ENCODE results near the gene ELK3.

Gene ELK3

DNA sequence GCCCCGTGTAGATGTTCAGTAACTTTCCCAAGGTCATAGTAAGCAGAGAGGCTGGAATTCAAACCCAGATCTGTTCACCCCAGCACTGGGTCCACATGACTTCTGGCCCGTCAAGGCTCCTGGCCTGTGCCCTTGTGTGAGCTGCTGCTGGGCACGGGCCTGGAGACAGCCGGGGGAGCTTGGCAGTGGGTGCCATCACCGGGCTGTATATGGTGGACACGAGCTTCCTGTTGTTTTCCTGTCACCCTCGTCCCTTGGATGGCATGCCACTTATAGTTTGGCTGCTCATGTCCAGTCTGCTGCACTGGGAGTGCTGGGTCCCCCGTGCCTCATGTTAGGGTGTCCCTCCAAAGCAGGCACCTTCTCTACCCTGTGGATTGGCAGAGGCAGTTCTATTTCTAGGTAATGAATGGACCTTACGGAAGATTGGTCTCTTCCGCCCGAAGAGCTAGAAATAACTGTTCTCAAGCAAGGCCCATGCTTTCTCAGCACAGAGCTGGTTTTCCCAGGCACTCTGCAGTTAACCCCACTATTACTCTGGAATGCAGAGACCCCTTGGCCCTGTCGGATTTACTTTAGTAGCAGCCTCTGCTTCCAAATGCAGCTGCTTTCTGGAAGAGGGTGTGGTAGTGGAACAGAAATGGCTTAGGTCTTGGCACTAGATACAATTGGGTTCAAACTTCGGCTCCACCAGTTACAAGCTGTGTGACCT is 44.3 kb downstream of the ELK3 start:
- Histone ChIP-seq H3K4me3 (no peak overlapping the region), H3K27ac (peak overlapping the region; percentile 43 to 85)
- TF ChIP-seq, protein P1, sequence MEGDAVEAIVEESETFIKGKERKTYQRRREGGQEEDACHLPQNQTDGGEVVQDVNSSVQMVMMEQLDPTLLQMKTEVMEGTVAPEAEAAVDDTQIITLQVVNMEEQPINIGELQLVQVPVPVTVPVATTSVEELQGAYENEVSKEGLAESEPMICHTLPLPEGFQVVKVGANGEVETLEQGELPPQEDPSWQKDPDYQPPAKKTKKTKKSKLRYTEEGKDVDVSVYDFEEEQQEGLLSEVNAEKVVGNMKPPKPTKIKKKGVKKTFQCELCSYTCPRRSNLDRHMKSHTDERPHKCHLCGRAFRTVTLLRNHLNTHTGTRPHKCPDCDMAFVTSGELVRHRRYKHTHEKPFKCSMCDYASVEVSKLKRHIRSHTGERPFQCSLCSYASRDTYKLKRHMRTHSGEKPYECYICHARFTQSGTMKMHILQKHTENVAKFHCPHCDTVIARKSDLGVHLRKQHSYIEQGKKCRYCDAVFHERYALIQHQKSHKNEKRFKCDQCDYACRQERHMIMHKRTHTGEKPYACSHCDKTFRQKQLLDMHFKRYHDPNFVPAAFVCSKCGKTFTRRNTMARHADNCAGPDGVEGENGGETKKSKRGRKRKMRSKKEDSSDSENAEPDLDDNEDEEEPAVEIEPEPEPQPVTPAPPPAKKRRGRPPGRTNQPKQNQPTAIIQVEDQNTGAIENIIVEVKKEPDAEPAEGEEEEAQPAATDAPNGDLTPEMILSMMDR (IDR thresholded peaks at IDR 0.05) = no peak
- no peak for DNase-seq (ENCODE audit: low spot score)

DNA sequence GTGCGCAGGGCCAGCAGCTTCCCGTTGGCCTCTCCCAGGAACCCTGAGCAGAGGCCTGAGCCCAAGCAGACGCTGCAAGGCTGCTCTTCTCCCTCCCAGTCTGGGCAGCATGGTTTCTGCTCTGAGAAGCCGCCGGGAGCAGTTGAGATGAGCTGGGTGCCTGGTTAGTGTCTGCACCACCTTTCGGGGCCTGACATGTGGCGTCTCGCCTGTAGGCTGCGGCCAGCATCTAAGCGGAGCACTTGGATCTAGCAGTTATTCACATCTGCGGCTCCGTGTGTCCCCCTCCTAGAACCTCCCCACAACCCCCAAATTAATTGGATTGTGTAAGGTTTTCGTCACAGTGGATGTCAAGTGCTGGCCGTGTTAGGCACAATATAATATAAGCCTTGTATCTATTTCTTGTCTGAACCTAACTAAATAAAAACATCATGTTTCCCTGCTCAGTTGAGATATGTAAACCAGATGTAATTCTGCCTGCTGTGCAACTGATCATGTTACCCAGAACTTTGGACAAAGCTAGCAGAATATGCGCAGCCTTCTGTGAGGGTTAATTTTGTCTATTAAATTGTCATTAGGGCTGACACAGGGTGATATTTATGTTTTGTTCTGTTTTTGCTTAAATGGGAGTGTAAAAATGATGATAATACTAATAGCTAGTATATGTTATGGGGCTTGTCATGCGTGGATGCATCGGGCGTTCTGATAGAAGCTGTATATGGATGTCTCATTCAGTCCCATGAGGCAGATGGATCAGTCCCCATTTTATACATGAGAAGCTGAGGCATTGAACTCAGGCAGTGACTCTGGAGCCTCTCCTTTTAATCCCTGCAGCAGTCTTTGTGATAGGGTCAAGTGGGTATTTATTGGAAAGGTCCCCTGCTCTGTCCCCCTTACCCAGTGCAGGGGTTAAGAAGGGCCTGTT is 45.8 kb downstream of the ELK3 start:
- no peak for DNase-seq (ENCODE audit: low spot score)

DNA sequence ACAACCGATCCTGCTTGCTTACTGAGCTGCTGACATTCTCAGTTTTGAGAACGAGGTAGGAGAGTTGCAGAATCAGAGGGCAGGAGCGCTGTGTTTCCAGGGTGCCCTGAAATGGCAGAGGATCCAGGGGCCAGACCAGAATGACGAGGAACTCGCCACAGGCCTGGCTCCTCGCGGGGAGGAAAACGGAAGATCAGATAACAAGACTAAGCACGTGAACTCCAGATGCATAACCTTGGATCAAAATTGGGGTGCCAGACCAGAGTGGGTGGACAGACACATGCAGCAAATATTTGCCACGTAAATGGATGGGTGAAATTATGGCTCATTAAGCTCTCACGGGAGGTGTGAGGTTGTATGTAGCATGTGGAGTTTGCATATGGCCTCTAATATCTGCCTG is 46.5 kb downstream of the ELK3 start:
- Histone ChIP-seq H3K27ac (peak overlapping the region in 1 of 2 donors; percentile 39), H3K4me3 (no peak overlapping the region)
- DNase-seq (ENCODE audit: low spot score) = no peak
- TF ChIP-seq, protein P1 (IDR thresholded peaks at IDR 0.05) = no peak

More for the DNA sequence above, 45.8 kb downstream of the ELK3 start:
- TF ChIP-seq, protein P1 (IDR thresholded peaks at IDR 0.05) = no peak
- H3K4me3 ChIP-seq = no peak overlapping the region
- H3K27ac ChIP-seq = peak overlapping the region in 1 of 2 donors; percentile 43

DNA sequence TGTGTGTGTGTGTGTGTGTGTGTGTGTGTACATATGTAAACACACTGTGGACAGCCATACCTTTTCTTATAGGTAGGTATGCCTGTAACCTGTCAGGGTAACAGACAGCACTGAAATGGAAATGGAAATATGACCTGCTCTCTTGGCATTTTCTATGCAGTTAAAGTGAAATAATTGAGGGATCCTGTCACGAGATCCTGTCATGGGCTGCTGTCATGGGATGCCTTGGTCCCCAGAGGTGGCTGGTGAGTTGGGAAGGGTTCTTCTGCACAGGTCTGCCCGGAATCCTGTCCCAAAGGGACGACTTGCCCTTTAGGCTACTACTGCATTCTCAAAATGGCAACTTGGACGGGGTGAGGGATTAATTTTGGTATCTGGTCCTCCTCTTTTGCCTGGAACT is 47.3 kb downstream of the ELK3 start:
- Histone ChIP-seq H3K27ac (peak overlapping the region; percentile 9 to 84), H3K4me3 (peak overlapping the region; percentile 27)
- DNase-seq (ENCODE audit: low spot score) = no peak
- TF ChIP-seq, protein P1 (IDR thresholded peaks at IDR 0.05) = no peak

DNA sequence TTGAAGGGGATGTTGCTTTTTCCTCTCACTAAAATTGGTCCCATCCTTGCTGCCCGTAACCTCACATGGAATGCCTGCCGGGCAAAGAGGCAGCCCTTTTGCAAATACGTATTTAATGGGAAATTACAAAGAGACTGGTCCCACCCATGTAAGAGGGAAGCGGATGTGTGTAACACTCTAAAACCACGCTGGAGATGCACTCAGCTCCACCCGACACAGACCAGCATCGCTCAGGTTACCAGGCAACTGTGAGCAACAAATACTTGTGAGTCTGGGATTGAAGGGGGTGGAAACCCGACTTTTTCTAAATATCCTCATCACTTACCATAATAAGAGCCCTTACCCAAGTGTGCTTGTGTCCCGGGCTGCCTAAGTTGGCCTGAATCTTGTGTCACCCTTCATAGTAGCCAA is 47.7 kb downstream of the ELK3 start:
- TF ChIP-seq, protein P1 (IDR thresholded peaks at IDR 0.05) = no peak
- DNase-seq (ENCODE audit: low spot score) = no peak
- peak overlapping the region; percentile 27 for H3K4me3 ChIP-seq
- H3K27ac ChIP-seq = peak overlapping the region; percentile 9 to 84

DNA sequence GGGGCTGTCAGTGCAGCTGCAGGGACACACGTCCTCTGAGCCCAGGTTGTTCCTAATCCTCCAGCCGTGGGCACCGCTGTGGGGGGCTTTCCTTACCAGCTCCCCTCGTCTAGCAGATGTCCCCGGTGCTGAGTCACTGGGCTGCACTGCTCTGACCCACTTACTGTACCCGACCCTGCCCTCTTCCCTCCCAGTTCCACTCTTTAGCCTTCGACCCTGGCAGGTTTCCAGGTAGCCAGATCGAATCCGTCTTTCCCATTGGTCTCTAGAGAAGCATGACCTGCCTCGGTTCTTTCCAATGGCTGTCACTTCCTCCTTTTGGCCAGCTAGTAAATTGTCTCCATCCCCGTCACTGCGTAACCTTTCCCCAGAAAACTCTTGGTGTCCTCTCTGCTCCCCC is 48.4 kb downstream of the ELK3 start:
- peak; percentile 71 for DNase-seq (ENCODE audit: low spot score)
- H3K4me3 ChIP-seq = no peak overlapping the region
- TF ChIP-seq, protein P1 (IDR thresholded peaks at IDR 0.05) = no peak
- peak overlapping the region; percentile 9 to 84 for H3K27ac ChIP-seq
